ENCODE data around the gene CYBRD1. TPM values are rescaled to one million over a fixed set of nuclear protein-coding genes. Genes with fewer than 3 reads are reported as not detected.

CYBRD1 gene
- total and polyA plus RNA-seq, 9 donors = 147 to 248 (median 191) TPM

- Histone ChIP-seq H3K4me1 (ENCODE audit: insufficient read depth) (no peaks in the 10 kb centered on the region), H3K36me3 (no peaks in the 10 kb centered on the region), H3K27me3 (no peaks in the 10 kb centered on the region), H3K4me3 (no peak overlapping the region), H3K9me3 (no peaks in the 10 kb centered on the region), H3K27ac (no peak overlapping the region)
- TF ChIP-seq EP300 (IDR thresholded peaks at IDR 0.05) (no peak), CTCF (IDR thresholded peaks at IDR 0.05) (no peak), POLR2A (IDR thresholded peaks at IDR 0.05) (no peak)
- WGBS, 3 donors = 61 to 82% (median 63%) methylated on average over 3 of the region's 3 CpGs
- intact Hi-C loops (cut with DNase I) = no loop called here
- no peak for DNase-seq
Observed at GRCh38 chr2:171554991-171555615, 32.8 kb downstream of the CYBRD1 start.

GRCh38 chr2:171557363-171557762 lies 35.1 kb downstream of the CYBRD1 start:
- Histone ChIP-seq H3K9me3 (no peaks in the 10 kb centered on the region), H3K36me3 (no peaks in the 10 kb centered on the region), H3K27me3 (no peaks in the 10 kb centered on the region), H3K4me1 (ENCODE audit: insufficient read depth) (no peaks in the 10 kb centered on the region), H3K27ac (no peak overlapping the region), H3K4me3 (no peak overlapping the region)
- TF ChIP-seq CTCF (IDR thresholded peaks at IDR 0.05) = no peak
- TF ChIP-seq EP300 (IDR thresholded peaks at IDR 0.05) = no peak
- TF ChIP-seq POLR2A (IDR thresholded peaks at IDR 0.05) = no peak
- no peak for DNase-seq
- 76 to 91% (median 78%) methylated on average over 4 of the region's 4 CpGs for WGBS, 3 donors
- intact Hi-C loops (cut with DNase I) = no loop called here

GRCh38 chr2:171563301-171563700 lies 41.0 kb downstream of the CYBRD1 start:
- DNase-seq = no peak
- H3K4me3 ChIP-seq = no peak overlapping the region
- intact Hi-C loops (cut with DNase I) = no loop called here
- no peaks in the 10 kb centered on the region for H3K9me3 ChIP-seq
- no peaks in the 10 kb centered on the region for H3K4me1 ChIP-seq (ENCODE audit: insufficient read depth)
- 79 to 90% (median 81%) methylated on average over 3 of the region's 3 CpGs for WGBS, 3 donors
- TF ChIP-seq EP300 (IDR thresholded peaks at IDR 0.05) (no peak), POLR2A (IDR thresholded peaks at IDR 0.05) (no peak), CTCF (IDR thresholded peaks at IDR 0.05) (no peak)
- no peaks in the 10 kb centered on the region for H3K27me3 ChIP-seq
- H3K27ac ChIP-seq = no peak overlapping the region
- no peaks in the 10 kb centered on the region for H3K36me3 ChIP-seq

- no peak for DNase-seq
- Histone ChIP-seq H3K36me3 (no peaks in the 10 kb centered on the region), H3K27ac (no peak overlapping the region), H3K4me3 (no peak overlapping the region), H3K9me3 (no peaks in the 10 kb centered on the region), H3K4me1 (ENCODE audit: insufficient read depth) (no peaks in the 10 kb centered on the region), H3K27me3 (no peaks in the 10 kb centered on the region)
- TF ChIP-seq EP300 (IDR thresholded peaks at IDR 0.05) = no peak
- TF ChIP-seq CTCF (IDR thresholded peaks at IDR 0.05) = no peak
- intact Hi-C loops (cut with DNase I) = no loop called here
- WGBS, 3 donors = 49 to 82% (median 70%) methylated on average over 5 of the region's 5 CpGs
Observed at GRCh38 chr2:171564463-171564862, 42.2 kb downstream of the CYBRD1 start.

Measured in ovary (tissue), 9 donors.